Muscle layer of colon (tissue), 2 donors: ENCODE measurements around the gene SRPK2.

Experiments
- H3K27ac ChIP-seq: one replicate; pipeline ENCODE4 v1.7.0; 2013; ENCODE audit warnings: low read depth, mild to moderate bottlenecking, low read length, moderate library complexity
- H3K27me3 ChIP-seq, 2 donors: one replicate each; pipeline ENCODE4 v1.7.0; 2013; ENCODE audit warnings: low read length in 2 of 2, mild to moderate bottlenecking in 2 of 2; ENCODE audit not compliant: insufficient read depth in 2 of 2, control insufficient read depth in 1 of 2
- H3K36me3 ChIP-seq: one replicate; pipeline ENCODE4 v1.7.0; 2013; ENCODE audit warnings: mild to moderate bottlenecking, low read length; ENCODE audit not compliant: insufficient read depth
- H3K4me1 ChIP-seq: one replicate; pipeline ENCODE4 v1.7.0; 2013; ENCODE audit warnings: mild to moderate bottlenecking, low read length; ENCODE audit not compliant: insufficient read depth
- H3K4me3 ChIP-seq, 2 donors: one replicate each; pipeline ENCODE4 v1.7.0; 2013; ENCODE audit warnings: low read length in 2 of 2, low read depth in 1 of 2, mild to moderate bottlenecking in 1 of 2, moderate library complexity in 1 of 2
- H3K9ac ChIP-seq: one replicate; pipeline ENCODE4 v1.7.0; 2013; ENCODE audit warnings: low read length
- H3K9me3 ChIP-seq: one replicate; pipeline ENCODE4 v1.7.0; 2013; ENCODE audit warnings: mild to moderate bottlenecking, low read length
- donor health status: abdominal sarcoma.
- donor health status: Adenocarcinoma of cecum.

SRPK2 gene

GRCh38 chr7:105126436-105126975 lies 262.2 kb downstream of the SRPK2 start:
- no peak overlapping the region for H3K4me3 ChIP-seq
- H3K4me1 ChIP-seq: no peaks in the 10 kb centered on the region
- H3K27me3 ChIP-seq: no peaks in the 10 kb centered on the region
- H3K9me3 ChIP-seq: no peaks in the 10 kb centered on the region
- H3K27ac ChIP-seq: no peak overlapping the region
- peaks cover 11% of the 10 kb centered on the region for H3K36me3 ChIP-seq
- H3K9ac ChIP-seq: no peak overlapping the region

GRCh38 chr7:105125745-105126144 lies 263.0 kb downstream of the SRPK2 start:
- no peaks in the 10 kb centered on the region for H3K9me3 ChIP-seq
- H3K27ac ChIP-seq: no peak overlapping the region
- no peak overlapping the region for H3K9ac ChIP-seq
- no peaks in the 10 kb centered on the region for H3K4me1 ChIP-seq
- H3K27me3 ChIP-seq: no peaks in the 10 kb centered on the region
- H3K4me3 ChIP-seq: no peak overlapping the region
- peaks cover 13% of the 10 kb centered on the region for H3K36me3 ChIP-seq

GRCh38 chr7:105122619-105123018 lies 266.1 kb downstream of the SRPK2 start:
- Histone ChIP-seq H3K4me3 (no peak overlapping the region), H3K9me3 (no peaks in the 10 kb centered on the region), H3K9ac (no peak overlapping the region), H3K27me3 (no peaks in the 10 kb centered on the region), H3K4me1 (no peaks in the 10 kb centered on the region), H3K36me3 (peaks cover 14% of the 10 kb centered on the region), H3K27ac (no peak overlapping the region)

GRCh38 chr7:105118612-105119600 lies 269.8 kb downstream of the SRPK2 start:
- no peak overlapping the region for H3K27ac ChIP-seq
- H3K9me3 ChIP-seq: no peaks in the 10 kb centered on the region
- H3K4me1 ChIP-seq: no peaks in the 10 kb centered on the region
- no peak overlapping the region for H3K4me3 ChIP-seq
- H3K9ac ChIP-seq: no peak overlapping the region
- no peaks in the 10 kb centered on the region for H3K27me3 ChIP-seq
- H3K36me3 ChIP-seq: peaks cover 21% of the 10 kb centered on the region

GRCh38 chr7:105112440-105113418 lies 276.0 kb downstream of the SRPK2 start:
- Histone ChIP-seq H3K9me3 (no peaks in the 10 kb centered on the region), H3K4me3 (no peak overlapping the region), H3K4me1 (no peaks in the 10 kb centered on the region), H3K27ac (peak overlapping the region; percentile 1), H3K36me3 (peaks cover 68% of the 10 kb centered on the region), H3K9ac (no peak overlapping the region), H3K27me3 (no peaks in the 10 kb centered on the region)

- Histone ChIP-seq H3K9ac (no peak overlapping the region), H3K9me3 (no peaks in the 10 kb centered on the region), H3K36me3 (peaks cover 63% of the 10 kb centered on the region), H3K4me3 (no peak overlapping the region), H3K4me1 (peaks cover 10% of the 10 kb centered on the region), H3K27ac (no peak overlapping the region), H3K27me3 (no peaks in the 10 kb centered on the region)
These were observed 281.3 kb downstream of the SRPK2 start for GRCh38 chr7:105107458-105107857.

- no peak overlapping the region for H3K27ac ChIP-seq
- no peak overlapping the region for H3K4me3 ChIP-seq
- H3K9ac ChIP-seq: no peak overlapping the region
- H3K36me3 ChIP-seq: peaks cover 53% of the 10 kb centered on the region
- peaks cover 10% of the 10 kb centered on the region for H3K4me1 ChIP-seq
- H3K9me3 ChIP-seq: no peaks in the 10 kb centered on the region
- H3K27me3 ChIP-seq: no peaks in the 10 kb centered on the region
These were observed 282.2 kb downstream of the SRPK2 start for GRCh38 chr7:105106473-105106872.

GRCh38 chr7:105105579-105105978 lies 283.1 kb downstream of the SRPK2 start:
- H3K9ac ChIP-seq: no peak overlapping the region
- H3K27ac ChIP-seq: peak overlapping the region; percentile 17
- H3K4me1 ChIP-seq: peaks cover 10% of the 10 kb centered on the region
- H3K36me3 ChIP-seq: peaks cover 46% of the 10 kb centered on the region
- H3K27me3 ChIP-seq: no peaks in the 10 kb centered on the region
- no peak overlapping the region for H3K4me3 ChIP-seq
- H3K9me3 ChIP-seq: no peaks in the 10 kb centered on the region

- H3K9ac ChIP-seq: no peak overlapping the region
- peaks cover 25% of the 10 kb centered on the region for H3K36me3 ChIP-seq
- H3K4me1 ChIP-seq: peaks cover 17% of the 10 kb centered on the region
- no peaks in the 10 kb centered on the region for H3K27me3 ChIP-seq
- no peak overlapping the region for H3K4me3 ChIP-seq
- H3K27ac ChIP-seq: no peak overlapping the region
- no peaks in the 10 kb centered on the region for H3K9me3 ChIP-seq
These were observed 286.0 kb downstream of the SRPK2 start for GRCh38 chr7:105102557-105103352.

GRCh38 chr7:105101864-105102263 lies 286.9 kb downstream of the SRPK2 start:
- no peak overlapping the region for H3K9ac ChIP-seq
- H3K4me1 ChIP-seq: peaks cover 19% of the 10 kb centered on the region
- peaks cover 19% of the 10 kb centered on the region for H3K36me3 ChIP-seq
- no peak overlapping the region for H3K27ac ChIP-seq
- no peak overlapping the region for H3K4me3 ChIP-seq
- H3K9me3 ChIP-seq: no peaks in the 10 kb centered on the region
- H3K27me3 ChIP-seq: no peaks in the 10 kb centered on the region
